Colonic mucosa (tissue), 4 donors: ENCODE results near the gene ZNF776. TPM values are rescaled to one million over a fixed set of nuclear protein-coding genes. Genes with fewer than 3 reads are reported as not detected.
"Not testable (repeated sequence)": the region's sequence is repeated elsewhere in the genome, so short reads cannot be mapped to it uniquely, and the experiment has no call there.

ENCODE experiments used
- DNase-seq: peaks from one replicate; pipeline ENCODE4 v3.0.0-alpha.2; 2020
- H3K27ac ChIP-seq: fragments of 200-600 bp; one replicate; pipeline ENCODE4 v1.8.0; 2021
- H3K27me3 ChIP-seq: fragments of 200-600 bp; one replicate; pipeline ENCODE4 v1.8.0; 2021
- H3K36me3 ChIP-seq: fragments of 200-600 bp; one replicate; pipeline ENCODE4 v1.8.0; 2021
- H3K4me1 ChIP-seq: fragments of 200-600 bp; one replicate; pipeline ENCODE4 v1.8.0; 2021; ENCODE audit warnings: mild to moderate bottlenecking
- H3K4me3 ChIP-seq: fragments of 200-600 bp; one replicate; pipeline ENCODE4 v1.8.0; 2021
- H3K9ac ChIP-seq, 2 donors: one replicate each; pipeline ENCODE4 v1.7.0; 2013; ENCODE audit warnings: control low read depth in 2 of 2, low read depth in 2 of 2, low read length in 2 of 2
- H3K9me3 ChIP-seq: fragments of 200-600 bp; one replicate; pipeline ENCODE4 v1.8.0; 2021
- CTCF ChIP-seq: fragments of 200-600 bp; IDR thresholded peaks from one replicate; pipeline ENCODE4 v1.8.0; 2022; ENCODE audit warnings: antibody characterized with exemption, mild to moderate bottlenecking
- intact Hi-C: fragments of 100-400 bp; cut with DNase I; formaldehyde crosslinking; loops from one replicate; pipeline ENCODE4 v1.14.1; 2022
- total RNA-seq, 2 donors: library from RNA; stranded (reverse); fragmentation: NEBNext Ultra II Directional in 1 of 2; extraction: Animal tissue kit (Norgen Biotek cat#: 25700) in 1 of 2; gene quantifications; one replicate each; pipeline ENCODE4 v1.2.1, GENCODE V29; 2021
- donor health status: healthy.
- donor health status: DM: no; HTN: no; CAD: no.
- donor health status: DM: no; HTN: no; CAD: no.

The ZNF776 gene
- total RNA-seq, 2 donors from 2014 or later = 13.5 to 14.5 TPM

- DNase-seq = no peak
- Histone ChIP-seq H3K4me1 (no peaks in the 10 kb centered on the region), H3K36me3 (no peaks in the 10 kb centered on the region), H3K27me3 (no peaks in the 10 kb centered on the region), H3K4me3 (no peak overlapping the region), H3K9ac (no peak overlapping the region), H3K27ac (no peak overlapping the region), H3K9me3 (no peaks in the 10 kb centered on the region)
- no peak for TF ChIP-seq CTCF
- intact Hi-C loops = no loop called here
Observed at GRCh38 chr19:57789288-57789687, 42.7 kb downstream of the ZNF776 start.

- intact Hi-C loops, H3K27ac ChIP-seq, H3K36me3 ChIP-seq, H3K4me1 ChIP-seq, H3K9ac ChIP-seq, DNase-seq, H3K9me3 ChIP-seq, H3K4me3 ChIP-seq, H3K27me3 ChIP-seq: not testable (repeated sequence)
Observed at GRCh38 chr19:57796580-57796979, 50.0 kb downstream of the ZNF776 start.

GRCh38 chr19:57800696-57801095, 54.1 kb downstream of the ZNF776 start:
- Histone ChIP-seq H3K27ac (no peak overlapping the region), H3K36me3 (no peaks in the 10 kb centered on the region), H3K4me1 (peaks cover 10% of the 10 kb centered on the region), H3K27me3 (no peaks in the 10 kb centered on the region), H3K4me3 (no peak overlapping the region), H3K9me3 (no peaks in the 10 kb centered on the region), H3K9ac (no peak overlapping the region)
- no peak for TF ChIP-seq CTCF
- no peak for DNase-seq
- intact Hi-C loops = no loop called here

- peaks cover 12% of the 10 kb centered on the region for H3K4me1 ChIP-seq
- H3K27me3 ChIP-seq = no peaks in the 10 kb centered on the region
- peak overlapping the region in 1 of 2 donors; percentile 14 for H3K9ac ChIP-seq
- no peak for DNase-seq
- no peaks in the 10 kb centered on the region for H3K36me3 ChIP-seq
- TF ChIP-seq CTCF = no peak
- no peak overlapping the region for H3K4me3 ChIP-seq
- H3K9me3 ChIP-seq = no peaks in the 10 kb centered on the region
- intact Hi-C loops = no loop called here
- H3K27ac ChIP-seq = peak overlapping the region; percentile 22
Observed at GRCh38 chr19:57802269-57802668, 55.7 kb downstream of the ZNF776 start.

- H3K4me3 ChIP-seq = peak overlapping the region; percentile 38
Observed at GRCh38 chr19:57803265-57803593, 56.6 kb downstream of the ZNF776 start.

More at GRCh38 chr19:57803265-57803593, 56.6 kb downstream of the ZNF776 start:
- H3K4me1 ChIP-seq = peaks cover 12% of the 10 kb centered on the region
- H3K27ac ChIP-seq = peak overlapping the region; percentile 88
- no peak for TF ChIP-seq CTCF
- DNase-seq = no peak
- H3K9ac ChIP-seq = peak overlapping the region; percentile 72 to 93
- intact Hi-C loops = no loop called here
- no peaks in the 10 kb centered on the region for H3K27me3 ChIP-seq
- no peaks in the 10 kb centered on the region for H3K36me3 ChIP-seq
- no peaks in the 10 kb centered on the region for H3K9me3 ChIP-seq
